ENCODE results near the gene FMN1.

DNA sequence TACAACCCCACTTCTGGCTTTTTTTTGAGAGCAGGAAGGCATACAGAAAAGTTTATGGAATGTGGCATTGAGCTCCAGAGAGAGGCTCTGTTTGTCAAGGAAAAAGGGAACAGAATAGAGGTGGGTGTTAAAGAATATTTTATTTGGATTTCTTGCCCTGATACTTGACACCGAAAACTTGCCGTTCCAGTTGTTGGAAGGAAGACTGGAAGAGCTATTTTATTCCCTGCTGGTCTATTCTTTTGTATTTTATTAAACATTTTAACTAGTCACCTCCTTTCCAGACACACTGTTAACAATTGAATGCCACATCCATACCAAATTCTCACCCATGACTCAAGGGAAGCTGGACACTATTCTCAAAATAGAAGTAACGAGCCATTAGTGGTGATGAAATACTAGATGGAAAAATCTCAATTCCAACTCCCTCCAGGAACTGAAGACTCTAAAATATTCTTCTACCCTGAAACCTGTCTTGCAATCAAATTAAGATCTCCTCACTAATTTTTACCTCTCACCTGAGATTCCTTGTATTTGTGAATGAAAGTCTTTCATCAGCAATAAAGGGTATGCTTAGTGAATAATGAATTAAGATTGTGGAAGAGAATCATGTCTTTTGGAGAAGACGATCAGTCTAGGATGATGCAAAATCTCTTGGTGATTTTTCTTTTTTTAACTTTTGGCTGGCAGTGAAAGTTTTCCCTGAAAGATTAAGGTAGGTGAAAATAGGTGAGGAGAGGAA is 448.2 kb downstream of the FMN1 start:
- no peak for TF ChIP-seq EZH2phosphoT487 (IDR thresholded peaks at IDR 0.05; ENCODE audit: borderline replicate concordance, low read length)
- TF ChIP-seq, protein P1, sequence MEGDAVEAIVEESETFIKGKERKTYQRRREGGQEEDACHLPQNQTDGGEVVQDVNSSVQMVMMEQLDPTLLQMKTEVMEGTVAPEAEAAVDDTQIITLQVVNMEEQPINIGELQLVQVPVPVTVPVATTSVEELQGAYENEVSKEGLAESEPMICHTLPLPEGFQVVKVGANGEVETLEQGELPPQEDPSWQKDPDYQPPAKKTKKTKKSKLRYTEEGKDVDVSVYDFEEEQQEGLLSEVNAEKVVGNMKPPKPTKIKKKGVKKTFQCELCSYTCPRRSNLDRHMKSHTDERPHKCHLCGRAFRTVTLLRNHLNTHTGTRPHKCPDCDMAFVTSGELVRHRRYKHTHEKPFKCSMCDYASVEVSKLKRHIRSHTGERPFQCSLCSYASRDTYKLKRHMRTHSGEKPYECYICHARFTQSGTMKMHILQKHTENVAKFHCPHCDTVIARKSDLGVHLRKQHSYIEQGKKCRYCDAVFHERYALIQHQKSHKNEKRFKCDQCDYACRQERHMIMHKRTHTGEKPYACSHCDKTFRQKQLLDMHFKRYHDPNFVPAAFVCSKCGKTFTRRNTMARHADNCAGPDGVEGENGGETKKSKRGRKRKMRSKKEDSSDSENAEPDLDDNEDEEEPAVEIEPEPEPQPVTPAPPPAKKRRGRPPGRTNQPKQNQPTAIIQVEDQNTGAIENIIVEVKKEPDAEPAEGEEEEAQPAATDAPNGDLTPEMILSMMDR (IDR thresholded peaks at IDR 0.05; ENCODE audit: low read depth, low read length, poor library complexity, severe bottlenecking): no peak

Data from DOHH2 (cell line).